ENCODE measurements around the gene ARHGDIA. TPM values are rescaled to one million over a fixed set of nuclear protein-coding genes. Genes with fewer than 3 reads are reported as not detected.

Gene ARHGDIA
- total RNA-seq (2021) (200 to 247 TPM (median 203 TPM) in 3 replicates), Bru-seq, nascent RNA (percentile 69 among the genes with signal in this experiment)
- long read RNA-seq, experiment 1, transcript ARHGDIA-207 (5 exons, 1,201 nt): minor isoform, 42 of 524 reads
- long read RNA-seq, experiment 1, transcript ARHGDIA-201 (6 exons, 1,906 nt): major isoform, 422 of 524 reads
- long read RNA-seq, experiment 1, transcript ARHGDIA-203 (6 exons, 1,517 nt): minor isoform, 17 of 524 reads
- long read RNA-seq, experiment 1, transcript ARHGDIA-211 (5 exons, 823 nt): minor isoform, 5 of 524 reads
- long read RNA-seq, experiment 1, partial matches to known transcripts: 3 of 524 reads
- long read RNA-seq, experiment 1, other reads (novel, unspliced or antisense): 25 of 524 reads
- long read RNA-seq, experiment 2, transcript ARHGDIA-201 (6 exons, 1,906 nt): major isoform, 108 of 262 reads
- long read RNA-seq, experiment 2, transcript ARHGDIA-207 (5 exons, 1,201 nt): minor isoform, 64 of 262 reads
- long read RNA-seq, experiment 2, partial matches to known transcripts: 9 of 262 reads
- long read RNA-seq, experiment 2, other reads (novel, unspliced or antisense): 74 of 262 reads
- long read RNA-seq, experiment 3, transcript ARHGDIA-201 (6 exons, 1,906 nt): major isoform, 123 of 135 reads
- long read RNA-seq, experiment 3, transcript ARHGDIA-207 (5 exons, 1,201 nt): minor isoform, 7 of 135 reads
- long read RNA-seq, experiment 3, partial matches to known transcripts: 0 of 135 reads
- long read RNA-seq, experiment 3, other reads (novel, unspliced or antisense): 2 of 135 reads

GRCh38 chr17:81870981-81871386 is at the start of gene ARHGDIA:
ARHGDIA (minus strand) TSS chr17:81871337; CDS start chr17:81869930, 1,407 bp downstream.
- peak within 1 kb of the TSS; percentile 79 for H3K27ac Mint-ChIP-seq
- peaks cover 16% of the 10 kb centered on the region for H3K4me1 Mint-ChIP-seq
- peak; percentile 1; the same call in 1 of the 2 replicates for ATAC-seq
- no peaks in the 10 kb centered on the region; the same call in 1 of the 2 replicates for H3K27me3 Mint-ChIP-seq (ENCODE audit: low read depth)
- CTCF ChIA-PET: interaction anchor here (1.7 to 2.2 kb wide), 5 partner anchors 13 to 160 kb away, joined by 4 to 16 read pairs (median 10); partner anchors contain the start of genes ALYREF and ANAPC11
- H3K4me3 Mint-ChIP-seq: peak within 1 kb of the TSS; percentile 77
- TF ChIP-seq TP53 (CRISPR knock-in tag; IDR thresholded peaks at IDR 0.05) (no peak), ZMAT4 (CRISPR knock-in tag; IDR thresholded peaks at IDR 0.05) (0 out of 2 replicates have a peak, but pooled peaks have one; percentile 4)
- TF ChIP-seq, protein P1, sequence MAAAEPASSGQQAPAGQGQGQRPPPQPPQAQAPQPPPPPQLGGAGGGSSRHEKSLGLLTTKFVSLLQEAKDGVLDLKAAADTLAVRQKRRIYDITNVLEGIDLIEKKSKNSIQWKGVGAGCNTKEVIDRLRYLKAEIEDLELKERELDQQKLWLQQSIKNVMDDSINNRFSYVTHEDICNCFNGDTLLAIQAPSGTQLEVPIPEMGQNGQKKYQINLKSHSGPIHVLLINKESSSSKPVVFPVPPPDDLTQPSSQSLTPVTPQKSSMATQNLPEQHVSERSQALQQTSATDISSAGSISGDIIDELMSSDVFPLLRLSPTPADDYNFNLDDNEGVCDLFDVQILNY (CRISPR knock-in tag; IDR thresholded peaks at IDR 0.05): peak; percentile 54; the same call in 1 of the 2 replicates
- POLR2A ChIA-PET: interaction anchor here (1.7 to 2.1 kb wide), 2 partner anchors 21 to 56 kb away, joined by 6 to 7 read pairs; partner anchors contain the start of genes ALYREF, ANAPC11 and MAFG
- no peaks in the 10 kb centered on the region for H3K9me3 Mint-ChIP-seq
- no peaks in the 10 kb centered on the region for H3K36me3 Mint-ChIP-seq
- DNase-seq (ENCODE audit: low spot score): no peak

- DNase-seq (ENCODE audit: low spot score) (no peak), ATAC-seq (no peak)
- Mint-ChIP-seq H3K27me3 (ENCODE audit: low read depth) (no peaks in the 10 kb centered on the region), H3K27ac (peak overlapping the region; percentile 93), H3K36me3 (peaks cover 16% of the 10 kb centered on the region), H3K4me3 (peak overlapping the region; percentile 70; the same call in 1 of the 2 replicates), H3K4me1 (peaks cover 22% of the 10 kb centered on the region), H3K9me3 (no peaks in the 10 kb centered on the region)
- ChIA-PET CTCF (no interaction called here), POLR2A (no interaction called here)
- no peak for TF ChIP-seq NR2C2 (CRISPR knock-in tag; IDR thresholded peaks at IDR 0.05)
- TF ChIP-seq ARID4B (CRISPR knock-in tag; IDR thresholded peaks at IDR 0.05; ENCODE audit: borderline replicate concordance): no peak
- no peak for TF ChIP-seq ZNF671 (CRISPR knock-in tag; IDR thresholded peaks at IDR 0.05)
- TF ChIP-seq MLX (CRISPR knock-in tag; IDR thresholded peaks at IDR 0.05): no peak
- no peak for TF ChIP-seq ZNF121 (CRISPR knock-in tag; IDR thresholded peaks at IDR 0.05)
- no peak for TF ChIP-seq CREM (CRISPR knock-in tag; IDR thresholded peaks at IDR 0.05)
- no peak for TF ChIP-seq E2F4 (CRISPR knock-in tag; IDR thresholded peaks at IDR 0.05; ENCODE audit: borderline replicate concordance, low read depth)
- TF ChIP-seq OVOL2 (CRISPR knock-in tag; IDR thresholded peaks at IDR 0.05; ENCODE audit: borderline replicate concordance): no peak
- TF ChIP-seq ZNF396 (CRISPR knock-in tag; IDR thresholded peaks at IDR 0.05; ENCODE audit: borderline replicate concordance): no peak
- no peak for TF ChIP-seq ZBTB21 (CRISPR knock-in tag; IDR thresholded peaks at IDR 0.05; ENCODE audit: borderline replicate concordance)
- no peak for TF ChIP-seq ELF4 (CRISPR knock-in tag; IDR thresholded peaks at IDR 0.05; ENCODE audit: low read depth)
- no peak for TF ChIP-seq AR (CRISPR knock-in tag; IDR thresholded peaks at IDR 0.05)
- no peak for TF ChIP-seq ZNF281 (CRISPR knock-in tag; IDR thresholded peaks at IDR 0.05)
These were observed 47.9 kb upstream of the ARHGDIA start for GRCh38 chr17:81918832-81919545.
